Epidermal melanocyte (primary cell): Measurements from ENCODE around the gene ANGPT4.
"Not testable (repeated sequence)": the region's sequence is repeated elsewhere in the genome, so short reads cannot be mapped to it uniquely, and the experiment has no call there.

Experiments
- DNase-seq: peaks from one replicate; pipeline ENCODE4 v3.0.0; 2011; ENCODE audit warnings: low spot score; ENCODE audit not compliant: insufficient read length

Gene ANGPT4

GRCh38 chr20:845226-845868 is 70.8 kb downstream of the ANGPT4 start:
- no peak for DNase-seq

- DNase-seq, result peak; percentile 99
Measured at GRCh38 chr20:844473-845225, 71.5 kb downstream of the ANGPT4 start.

GRCh38 chr20:843912-844311 is 72.2 kb downstream of the ANGPT4 start:
- no peak for DNase-seq

GRCh38 chr20:842547-842940 is 73.6 kb downstream of the ANGPT4 start:
- no peak for DNase-seq

GRCh38 chr20:841568-842546 is 74.3 kb downstream of the ANGPT4 start:
- DNase-seq, result peak; percentile 14

- no peak for DNase-seq
Measured at GRCh38 chr20:840858-841567, 75.1 kb downstream of the ANGPT4 start.

GRCh38 chr20:840503-840857 is 75.7 kb downstream of the ANGPT4 start:
- DNase-seq, result peak; percentile 10

- DNase-seq, result no peak
Measured at GRCh38 chr20:839626-840025, 76.5 kb downstream of the ANGPT4 start.

- DNase-seq, result no peak
Measured at GRCh38 chr20:839015-839414, 77.1 kb downstream of the ANGPT4 start.

GRCh38 chr20:836190-836589 is 79.9 kb downstream of the ANGPT4 start:
- no peak for DNase-seq

GRCh38 chr20:835608-836045 is 80.5 kb downstream of the ANGPT4 start:
- DNase-seq, result no peak

- peak; percentile 9 for DNase-seq
Measured at GRCh38 chr20:834151-834746, 81.9 kb downstream of the ANGPT4 start.

GRCh38 chr20:833450-834150 is 82.5 kb downstream of the ANGPT4 start, which contains the start of gene FAM110A:
TSS of gene FAM110A (plus strand) at chr20:833715. CDS start at chr20:844805, 11,090 bp downstream.
- DNase-seq, result peak; percentile 98

GRCh38 chr20:833121-833449 is 83.0 kb downstream of the ANGPT4 start:
- no peak for DNase-seq

GRCh38 chr20:831956-832355 is 84.2 kb downstream of the ANGPT4 start:
- DNase-seq, result no peak

GRCh38 chr20:831251-831650 is 84.9 kb downstream of the ANGPT4 start:
- DNase-seq, result no peak

GRCh38 chr20:830011-830521 is 86.1 kb downstream of the ANGPT4 start:
- no peak for DNase-seq

- DNase-seq, result no peak
Measured at GRCh38 chr20:829551-829950, 86.6 kb downstream of the ANGPT4 start.

GRCh38 chr20:828987-829386 is 87.1 kb downstream of the ANGPT4 start:
- DNase-seq, result no peak

- DNase-seq, result not testable (repeated sequence)
Measured at GRCh38 chr20:827981-828380, 88.2 kb downstream of the ANGPT4 start.
